ENCODE data around the gene LITAF.
"Not testable (repeated sequence)": the region's sequence is repeated elsewhere in the genome, so short reads cannot be mapped to it uniquely, and the experiment has no call there.

Gene LITAF

DNA sequence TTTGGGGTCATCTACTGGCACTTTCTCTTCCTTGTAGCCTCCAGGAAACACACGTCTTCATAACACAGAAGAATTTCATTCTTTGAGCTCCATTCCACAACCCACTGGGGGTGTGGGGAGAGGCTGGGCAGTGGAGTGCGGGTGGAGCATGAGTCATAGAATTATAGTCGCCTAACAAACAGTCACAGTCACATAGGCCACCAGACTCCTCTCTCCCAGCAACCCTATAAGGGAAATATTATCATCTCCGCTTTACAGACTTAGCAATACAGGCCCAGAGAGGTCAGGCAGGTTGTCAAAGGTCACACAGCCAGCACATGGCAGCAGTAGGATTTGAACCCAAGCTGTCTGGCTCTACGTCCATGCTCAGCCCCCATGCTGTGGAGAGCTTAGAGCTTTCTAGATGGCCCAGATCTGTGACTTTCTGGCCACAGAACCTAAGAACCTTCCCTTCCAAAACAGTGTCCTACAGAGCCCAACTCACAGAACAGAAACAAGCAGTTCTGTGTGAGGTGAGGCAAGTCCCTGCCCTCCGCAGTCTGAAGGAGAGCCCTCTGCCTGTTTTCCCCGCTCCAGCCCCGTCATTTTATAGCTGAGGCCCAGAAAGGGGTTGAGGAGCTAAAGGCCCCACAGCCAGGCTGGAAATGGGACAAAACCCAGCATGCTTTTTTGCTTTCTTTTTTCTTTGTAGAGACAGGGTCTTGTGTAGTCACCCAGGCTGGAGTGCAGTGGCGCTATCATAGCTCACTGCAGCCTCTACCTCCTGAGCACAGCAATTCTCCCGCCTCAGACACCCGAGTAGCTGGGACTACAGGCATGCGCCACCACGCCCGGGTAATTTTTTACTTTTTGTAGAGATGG, 10.7 kb upstream of the LITAF start:
- FAIRE-seq = no peak

DNA sequence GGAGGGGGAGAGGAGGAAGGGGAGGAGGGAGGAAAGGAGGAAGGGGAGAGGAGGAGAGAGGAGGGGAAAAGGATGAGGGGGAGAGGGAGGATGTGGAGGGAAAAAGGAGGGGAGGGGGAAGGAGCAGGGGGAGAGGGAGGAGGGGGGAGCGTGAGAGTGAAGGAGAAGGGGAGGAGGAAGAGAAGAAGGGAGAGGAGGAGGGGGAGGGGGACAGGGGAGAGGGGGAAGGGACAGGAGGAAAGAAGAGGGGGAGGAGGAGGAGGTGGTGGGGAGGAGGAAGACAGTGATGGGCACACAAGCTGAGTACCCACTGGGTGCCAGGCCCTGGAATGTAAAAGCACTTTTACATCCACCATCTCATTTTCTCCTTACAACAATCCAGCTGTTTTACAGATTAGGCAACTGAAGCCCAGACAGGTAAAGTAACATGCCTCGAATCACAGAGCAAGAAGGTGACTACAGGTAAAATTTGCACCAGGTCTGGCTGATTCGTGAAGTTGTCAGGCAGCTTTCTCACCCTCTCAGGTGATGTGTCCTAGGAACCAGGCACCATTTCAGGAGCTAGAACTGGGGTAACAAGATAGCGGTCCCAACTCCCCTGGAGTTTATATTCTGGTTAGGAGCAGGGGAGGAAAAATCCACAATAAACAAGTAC, 10.0 kb upstream of the LITAF start:
- no peak for FAIRE-seq

DNA sequence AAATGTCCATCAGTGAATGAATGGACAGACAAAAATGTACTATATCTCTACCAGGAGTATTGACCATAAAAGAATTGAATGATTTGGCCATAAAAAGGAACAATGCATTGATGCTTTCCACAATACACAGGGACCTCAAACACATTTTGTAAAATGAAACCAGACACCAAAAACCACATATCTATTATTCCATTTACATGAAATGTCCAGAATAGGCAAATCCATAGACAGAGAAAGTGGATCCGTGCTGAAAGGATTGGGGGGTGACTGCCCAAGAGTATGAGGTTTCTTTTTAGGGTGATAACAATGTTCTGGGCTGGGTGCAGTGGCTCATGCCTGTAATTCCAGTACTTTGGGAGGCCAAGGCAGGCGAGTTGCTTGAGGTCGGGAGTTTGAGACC, 6.9 kb upstream of the LITAF start:
- FAIRE-seq = no peak

DNA sequence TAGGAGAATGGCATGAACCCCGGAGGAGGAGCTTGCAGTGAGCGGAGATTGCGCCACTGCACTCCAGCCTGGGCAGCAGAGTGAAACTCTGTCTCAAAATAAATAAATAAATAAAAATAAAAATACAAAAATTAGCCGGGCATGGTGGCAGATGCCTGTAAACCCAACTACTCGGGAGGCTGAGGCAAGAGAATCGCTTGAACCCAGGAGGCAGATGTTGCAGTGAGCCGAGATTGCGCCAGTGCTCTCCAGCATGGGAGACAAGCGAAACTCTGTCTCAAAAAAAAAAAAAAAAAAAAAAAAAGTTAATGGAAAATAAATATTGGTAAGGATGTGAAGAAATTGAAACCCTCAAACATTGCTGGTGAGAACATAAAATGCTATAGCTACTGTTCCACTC, 6.4 kb upstream of the LITAF start:
- not testable (repeated sequence) for FAIRE-seq

- FAIRE-seq = not testable (repeated sequence)
Measured at GRCh38 chr16:11591630-11592029, 4.9 kb upstream of the LITAF start.

- FAIRE-seq = no peak
Measured at GRCh38 chr16:11589198-11589550, 2.5 kb upstream of the LITAF start.

DNA sequence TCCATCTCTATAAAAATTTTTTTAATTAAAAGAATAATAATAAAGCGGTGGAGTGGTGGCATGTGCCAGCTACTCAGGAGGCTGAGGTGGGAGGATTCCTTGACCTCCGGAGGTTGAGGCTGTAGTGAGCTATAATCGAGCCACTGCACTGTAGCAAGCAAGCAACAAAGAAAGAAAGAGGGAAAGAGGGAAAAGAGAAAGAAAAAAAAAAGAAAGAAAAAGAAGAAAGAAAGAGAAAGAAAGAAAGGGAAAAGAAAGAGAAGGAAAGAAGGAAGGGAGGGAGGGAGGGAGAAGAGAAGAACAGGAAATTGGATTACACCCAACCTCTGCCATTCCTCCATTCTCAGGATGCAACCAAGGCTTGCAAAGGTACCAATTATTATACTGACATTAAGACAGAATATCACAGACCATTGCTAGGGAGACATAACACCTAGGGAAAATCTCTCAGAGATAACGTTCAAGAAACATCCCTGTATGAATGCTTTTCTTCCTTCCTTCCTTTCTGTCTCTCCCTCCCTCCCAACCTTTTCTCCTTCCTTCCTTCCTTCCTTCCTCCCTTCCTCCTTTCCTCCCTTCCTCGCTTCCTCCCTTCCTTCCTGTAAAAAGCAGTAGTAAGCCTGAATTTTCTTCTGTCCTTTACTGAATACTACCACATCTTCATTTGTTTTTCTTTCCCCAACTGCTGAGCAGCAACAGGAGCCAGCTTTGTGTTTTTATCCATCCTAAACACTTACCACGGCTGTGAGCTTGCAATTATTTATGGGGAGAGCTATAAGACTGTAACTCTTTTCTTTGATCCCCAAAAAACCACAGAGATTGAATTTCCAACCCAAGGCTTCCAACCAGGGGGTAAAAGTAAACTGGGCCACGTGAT, 1.8 kb upstream of the LITAF start:
- FAIRE-seq = no peak

DNA sequence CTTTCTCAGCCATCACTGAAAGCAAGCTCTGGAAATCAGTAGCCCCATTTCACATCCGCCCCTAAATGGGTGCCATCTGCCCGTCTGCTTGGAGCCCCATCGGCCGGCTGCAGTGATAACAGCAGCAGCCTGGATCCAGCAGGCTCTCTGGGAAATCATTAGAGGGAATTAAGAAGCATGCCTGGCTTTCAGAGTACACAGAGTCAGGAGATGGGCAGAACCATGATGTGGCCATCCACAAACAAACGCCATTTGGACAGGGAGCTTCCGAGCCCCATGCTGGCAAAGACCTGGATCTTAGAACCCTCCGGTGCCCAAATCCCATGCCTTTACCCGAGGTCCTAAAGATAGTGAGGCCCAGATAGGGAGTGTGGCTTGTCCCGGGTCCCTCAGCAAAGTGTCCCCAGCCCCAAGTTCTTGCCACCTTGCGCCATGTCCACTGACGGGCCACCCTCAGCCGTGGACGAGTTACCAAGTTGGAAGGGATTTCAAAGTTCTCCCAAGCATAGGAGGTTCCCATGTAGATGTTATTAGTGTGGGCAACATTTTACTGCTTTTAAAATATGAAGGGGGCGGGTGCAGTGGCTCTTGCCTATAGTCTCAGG, 1.0 kb upstream of the LITAF start:
- FAIRE-seq = no peak

DNA sequence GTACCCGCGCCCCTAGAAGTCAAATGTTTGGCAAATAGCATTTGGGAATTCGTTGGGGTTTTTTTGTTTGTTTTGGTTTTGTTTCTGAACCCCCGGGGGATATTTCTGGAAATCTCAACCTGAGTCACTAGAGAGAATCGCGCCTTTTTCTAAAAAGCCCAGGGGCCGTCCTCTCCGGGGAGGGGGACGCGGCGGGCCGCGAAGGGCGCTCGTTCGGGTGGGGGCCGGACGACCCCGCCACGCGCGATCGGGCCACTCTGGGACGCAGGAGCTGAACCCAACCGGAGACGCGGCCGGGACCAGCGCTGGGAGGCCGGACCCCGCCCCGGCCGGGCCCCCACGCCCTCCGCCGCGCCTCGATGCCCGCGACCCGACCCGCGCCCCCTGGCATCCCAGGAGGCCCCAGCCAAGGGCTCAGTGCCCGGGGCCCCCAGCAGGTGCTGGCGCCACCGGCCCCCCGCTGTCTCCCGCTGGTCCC, 302 bp downstream of the LITAF start:
- FAIRE-seq = no peak

GRCh38 chr16:11585460-11586377, 1.0 kb downstream of the LITAF start:
- FAIRE-seq = no peak

GRCh38 chr16:11583889-11584565, 2.7 kb downstream of the LITAF start:
- FAIRE-seq = no peak

- no peak for FAIRE-seq
Measured at GRCh38 chr16:11583166-11583565, 3.6 kb downstream of the LITAF start.

DNA sequence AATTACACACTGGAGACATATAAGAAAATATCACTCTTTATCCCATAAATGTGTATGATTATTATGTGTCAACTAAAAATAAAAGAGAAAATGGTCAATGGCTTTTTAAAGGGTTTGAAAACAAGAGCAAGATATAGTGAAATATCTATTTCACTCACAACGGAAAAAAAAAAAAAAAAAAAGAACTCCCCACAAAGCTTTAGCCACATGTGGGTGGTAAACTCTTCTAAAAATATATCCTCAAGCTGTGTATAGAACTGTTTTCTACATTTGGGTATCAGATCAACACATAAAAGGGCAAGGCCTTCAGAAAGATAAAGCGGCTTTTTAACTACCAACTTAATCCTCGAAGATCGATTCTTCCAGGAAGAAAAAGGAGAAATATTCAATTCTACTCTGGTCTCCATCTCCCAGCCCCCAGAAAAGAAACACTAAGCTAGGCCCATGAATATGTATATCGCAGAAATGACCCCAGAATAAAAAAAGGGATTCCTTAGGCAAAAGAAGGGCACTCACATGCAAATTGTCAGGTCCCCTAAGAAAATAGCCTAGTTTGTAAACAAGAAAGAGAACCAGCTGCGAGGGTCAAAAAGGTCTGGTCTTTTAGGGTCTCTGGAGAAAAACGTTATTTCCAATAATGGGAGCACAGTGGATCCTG, 4.4 kb downstream of the LITAF start:
- no peak for FAIRE-seq

- no peak for FAIRE-seq
Measured at GRCh38 chr16:11581678-11582077, 5.0 kb downstream of the LITAF start.

DNA sequence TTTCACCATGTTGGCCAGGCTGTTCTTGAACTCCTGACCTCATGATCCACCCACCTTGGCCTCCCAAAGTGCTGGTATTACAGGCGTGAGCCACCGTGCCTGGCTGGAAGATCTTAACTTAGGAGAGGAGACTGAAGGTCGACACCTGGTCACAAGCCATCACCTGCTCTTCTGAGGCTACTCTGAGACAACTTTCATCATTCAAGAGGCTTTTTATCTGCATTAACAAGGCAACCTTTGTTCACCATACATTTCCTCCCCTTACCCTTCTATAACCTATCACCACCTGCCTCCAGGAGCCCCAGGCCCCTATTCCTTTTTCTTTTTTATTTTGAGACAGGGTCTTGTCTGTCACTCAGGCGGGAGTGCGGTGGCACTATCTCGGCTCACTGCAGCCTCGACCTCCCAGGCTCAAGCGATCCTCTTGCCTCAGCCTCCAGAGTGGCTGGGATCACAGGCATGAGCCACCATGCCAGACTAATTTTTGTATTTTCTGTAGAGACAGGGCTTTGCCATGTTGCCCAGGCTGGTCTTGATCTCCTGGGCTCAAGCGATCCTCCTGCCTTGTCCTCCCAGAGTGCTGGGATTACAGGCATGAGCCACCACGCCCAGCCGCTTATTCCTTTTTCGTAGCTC, 6.2 kb downstream of the LITAF start:
- no peak for FAIRE-seq

- FAIRE-seq = not testable (repeated sequence)
Measured at GRCh38 chr16:11577290-11577660, 9.4 kb downstream of the LITAF start.

GRCh38 chr16:11576427-11577289, 10.1 kb downstream of the LITAF start:
- FAIRE-seq = no peak

GRCh38 chr16:11575223-11575589, 11.5 kb downstream of the LITAF start:
- FAIRE-seq = no peak

DNA sequence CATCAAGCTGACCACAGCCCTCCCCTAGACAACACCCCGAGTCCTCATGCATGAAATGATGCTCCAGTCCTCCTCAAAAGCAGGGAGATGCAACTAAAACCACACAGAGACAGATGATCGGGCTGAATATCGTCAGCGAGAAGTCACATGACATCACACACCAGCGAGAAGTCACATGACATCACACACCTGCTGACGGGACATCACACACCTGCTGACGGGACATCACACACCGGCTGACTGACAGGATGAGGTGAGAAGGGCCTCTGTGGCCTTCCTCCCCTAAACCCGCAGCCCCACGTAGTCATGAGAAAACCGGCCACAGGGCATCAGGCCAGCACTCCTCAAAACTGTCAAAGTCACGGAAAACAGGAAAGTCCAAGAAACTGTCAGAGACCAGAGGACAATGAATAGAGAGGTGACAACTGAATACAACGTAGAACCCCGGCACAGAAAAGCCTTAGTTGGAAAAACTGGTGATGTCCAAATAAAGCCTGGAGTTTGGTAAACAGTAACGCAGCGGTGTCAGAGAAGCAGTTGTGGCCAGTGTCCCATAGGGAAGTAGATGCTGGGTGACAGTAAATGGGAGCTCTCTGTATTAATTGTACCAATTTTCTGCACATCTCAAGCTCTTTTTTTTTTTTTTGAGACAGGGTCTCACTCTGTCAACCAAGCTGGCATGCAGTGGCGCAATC, 14.3 kb downstream of the LITAF start:
- no peak for FAIRE-seq

Data from TTC549 (cell line).